Activated T-cell treated with anti-CD3 and anti-CD28 coated beads for 48 hours (primary cell): ENCODE data around the gene SEC62.

ENCODE experiments used
- DNase-seq: peaks from one replicate; pipeline ENCODE4 v3.0.0-alpha.2; 2020; ENCODE audit warnings: low read depth

Gene SEC62

GRCh38 chr3:169966951-169967915 lies 626 bp downstream of the SEC62 start:
- peak; percentile 15 for DNase-seq

DNA sequence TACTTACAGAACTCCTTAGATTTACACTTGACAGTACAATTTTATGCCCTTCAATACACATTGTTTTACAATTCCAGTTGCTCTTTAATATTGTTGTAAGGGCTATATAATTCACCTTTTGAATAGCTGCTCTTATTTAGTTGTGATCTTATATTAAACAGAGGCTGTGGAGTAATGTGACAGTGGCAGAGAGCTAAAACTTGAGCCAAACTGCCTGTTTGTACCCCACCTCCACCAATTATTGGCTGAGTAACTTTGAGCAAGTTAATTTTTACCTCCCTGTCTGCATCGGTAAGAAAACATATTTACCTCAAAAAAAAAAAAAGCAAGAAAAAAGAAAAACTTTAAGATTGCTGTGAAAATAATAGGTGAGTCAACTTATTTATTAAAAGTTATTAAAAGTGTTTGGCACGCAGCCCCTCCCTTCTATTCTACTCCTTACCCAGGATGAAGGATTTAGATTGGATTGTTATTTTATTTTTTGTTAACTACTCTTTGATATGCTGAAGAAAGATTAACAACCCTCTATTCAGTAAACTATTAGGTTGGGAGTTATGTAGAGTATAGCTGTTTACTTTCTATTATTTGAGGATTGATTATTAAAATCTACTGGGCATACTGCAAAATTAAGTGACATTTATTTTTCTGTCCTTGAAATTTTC lies 1.7 kb downstream of the SEC62 start:
- no peak for DNase-seq

DNA sequence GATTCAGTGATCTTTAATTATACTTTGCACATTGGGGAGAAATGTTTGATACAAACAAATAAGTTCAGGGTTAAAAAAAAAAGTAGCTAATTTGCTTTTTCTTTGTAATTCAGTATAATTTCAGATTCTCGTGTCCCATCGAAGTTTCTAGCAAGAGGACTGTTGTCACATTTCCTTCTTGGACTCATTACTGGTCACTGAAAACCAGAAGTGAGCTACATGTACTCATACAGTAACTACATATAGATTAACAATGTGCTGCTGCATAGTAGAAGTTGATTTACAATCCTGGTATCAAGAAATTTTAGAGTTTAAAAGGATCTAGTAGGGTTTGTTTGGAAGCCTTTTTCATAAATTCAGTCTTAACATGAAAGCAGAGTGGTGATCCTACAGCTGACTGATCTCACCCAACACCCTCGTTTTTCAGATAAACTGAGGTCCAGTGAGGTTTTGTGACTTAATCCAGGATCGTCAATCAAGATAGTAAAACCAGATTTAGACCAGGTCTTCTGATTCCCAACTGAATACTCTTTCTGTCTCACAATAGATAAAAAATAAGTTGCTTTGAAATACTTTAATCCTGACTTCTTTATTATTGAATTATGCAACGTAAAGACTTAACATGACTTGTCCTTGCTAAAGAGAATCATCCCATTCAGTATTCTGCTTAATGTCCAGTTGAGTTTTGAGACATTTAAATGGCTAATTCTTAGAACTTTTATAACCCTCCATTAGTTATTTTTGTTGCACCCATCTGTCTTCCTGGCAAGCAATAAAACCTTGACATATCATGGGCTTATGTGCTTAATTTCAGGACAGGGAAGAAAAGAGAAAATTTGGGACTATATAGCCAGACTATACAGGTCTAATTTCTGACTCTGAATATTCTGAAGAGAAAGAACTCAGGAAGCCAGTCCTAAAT lies 2.8 kb downstream of the SEC62 start:
- no peak for DNase-seq

GRCh38 chr3:169970847-169971246 lies 4.2 kb downstream of the SEC62 start:
- DNase-seq = no peak

- no peak for DNase-seq
These were observed 4.9 kb downstream of the SEC62 start for GRCh38 chr3:169971522-169971921.

- DNase-seq = no peak
These were observed 13.4 kb downstream of the SEC62 start for GRCh38 chr3:169980055-169980454.

DNA sequence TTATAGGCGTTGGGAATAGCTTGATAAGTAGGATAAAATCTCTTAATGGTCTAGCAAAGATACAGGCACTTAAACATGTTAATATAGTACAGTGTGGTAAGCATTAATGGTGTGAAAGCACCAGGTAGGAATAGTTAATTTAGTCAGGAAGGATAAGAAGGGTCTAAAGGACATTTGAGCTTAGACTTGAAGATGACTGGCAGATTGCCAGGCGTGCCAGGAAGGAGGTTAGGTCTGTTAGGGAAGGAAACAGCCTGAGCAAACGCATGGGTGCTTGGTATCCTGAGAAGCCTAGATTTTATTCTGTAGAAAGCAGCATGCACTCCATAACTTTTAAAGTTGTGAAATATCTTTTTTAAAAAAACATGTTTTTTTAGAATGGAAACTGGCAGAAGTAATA lies 17.7 kb downstream of the SEC62 start:
- no peak for DNase-seq

DNA sequence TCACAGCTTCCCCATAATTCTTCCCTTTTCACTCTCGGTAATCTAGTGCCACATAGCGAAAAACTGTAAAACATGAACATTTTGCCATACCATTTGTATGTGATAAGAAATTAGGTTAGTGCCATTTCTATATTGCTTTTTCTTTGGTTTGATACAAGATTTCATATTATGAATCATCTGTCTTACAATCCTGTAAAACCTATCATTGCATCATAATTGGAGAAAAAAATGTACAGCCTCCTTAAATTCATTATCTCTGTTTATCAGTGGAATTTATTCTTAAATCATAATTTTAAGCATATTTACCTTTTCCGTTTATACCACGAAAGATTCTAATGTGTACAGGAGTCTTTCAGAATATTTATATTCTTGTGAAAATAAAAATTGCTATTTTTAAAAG lies 23.8 kb downstream of the SEC62 start:
- DNase-seq = no peak

- DNase-seq = no peak
These were observed 25.5 kb downstream of the SEC62 start for GRCh38 chr3:169992156-169992555.

GRCh38 chr3:169992781-169993180 lies 26.2 kb downstream of the SEC62 start:
- no peak for DNase-seq

GRCh38 chr3:169993761-169994160 lies 27.2 kb downstream of the SEC62 start:
- no peak for DNase-seq

DNA sequence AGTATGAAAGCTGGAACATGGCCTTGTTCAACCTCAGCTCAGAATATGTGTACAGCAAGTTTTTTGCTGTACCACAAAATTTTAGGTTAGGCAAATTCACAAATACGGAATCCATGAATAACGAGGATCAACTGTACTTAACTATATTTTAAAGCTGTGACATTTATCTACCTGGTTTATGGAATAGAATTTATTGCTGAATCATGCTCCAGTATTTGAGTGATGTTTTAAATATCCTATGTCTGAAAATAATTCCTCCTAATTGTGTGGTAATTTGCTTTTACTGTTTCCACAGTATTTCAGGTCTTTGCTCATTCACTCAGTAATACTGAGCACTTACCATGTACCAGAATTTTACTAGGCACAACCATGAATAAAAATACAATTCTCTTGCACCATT lies 29.5 kb downstream of the SEC62 start:
- DNase-seq = no peak

- no peak for DNase-seq
These were observed 32.1 kb downstream of the SEC62 start for GRCh38 chr3:169998668-169999131.

GRCh38 chr3:169999433-169999832 lies 32.8 kb downstream of the SEC62 start:
- no peak for DNase-seq

- no peak for DNase-seq
These were observed 33.4 kb downstream of the SEC62 start for GRCh38 chr3:170000051-170000450.

DNA sequence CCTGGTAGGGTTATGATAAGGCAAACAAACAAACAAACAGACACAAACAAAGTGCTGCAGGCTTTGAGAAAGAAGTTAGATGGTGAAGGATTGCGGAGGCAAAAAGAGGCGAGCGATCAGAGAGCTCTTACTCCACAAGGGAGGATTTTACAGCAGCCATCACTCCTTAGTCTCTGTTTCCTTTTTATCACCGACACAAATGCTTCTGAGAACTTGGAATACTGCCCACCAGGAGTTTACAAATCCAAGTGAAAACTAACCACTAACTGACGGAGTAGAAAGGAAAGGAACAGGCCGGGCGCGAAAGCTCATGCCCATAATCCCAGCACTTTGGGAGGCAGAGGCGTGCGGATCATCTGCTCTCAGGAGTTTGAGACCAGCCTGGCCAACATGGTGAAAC lies 35.6 kb downstream of the SEC62 start:
- DNase-seq = no peak

GRCh38 chr3:170002879-170003278 lies 36.3 kb downstream of the SEC62 start:
- DNase-seq = no peak

DNA sequence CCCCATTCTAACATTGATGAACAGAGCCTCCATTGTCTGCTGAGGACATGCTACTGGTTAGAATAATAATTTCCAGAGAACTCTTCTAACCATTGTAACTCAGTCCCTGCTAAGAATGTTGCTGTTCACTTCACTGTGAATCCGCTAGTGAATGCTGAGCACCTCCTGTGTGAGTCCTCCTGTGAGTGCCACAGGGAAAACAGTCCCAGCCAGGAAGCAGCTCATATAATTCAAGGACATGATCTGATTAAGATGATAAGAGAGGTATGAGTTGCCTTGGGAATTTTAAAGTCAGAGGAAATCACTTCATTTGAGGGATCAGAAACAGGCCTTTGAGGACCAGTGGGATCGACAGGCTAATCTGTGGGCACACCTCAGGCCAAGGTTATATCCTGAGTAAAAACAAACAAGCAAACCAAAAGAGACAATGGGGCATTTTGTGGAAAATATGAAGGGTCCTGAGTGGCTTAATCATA lies 37.3 kb downstream of the SEC62 start:
- DNase-seq = no peak

DNA sequence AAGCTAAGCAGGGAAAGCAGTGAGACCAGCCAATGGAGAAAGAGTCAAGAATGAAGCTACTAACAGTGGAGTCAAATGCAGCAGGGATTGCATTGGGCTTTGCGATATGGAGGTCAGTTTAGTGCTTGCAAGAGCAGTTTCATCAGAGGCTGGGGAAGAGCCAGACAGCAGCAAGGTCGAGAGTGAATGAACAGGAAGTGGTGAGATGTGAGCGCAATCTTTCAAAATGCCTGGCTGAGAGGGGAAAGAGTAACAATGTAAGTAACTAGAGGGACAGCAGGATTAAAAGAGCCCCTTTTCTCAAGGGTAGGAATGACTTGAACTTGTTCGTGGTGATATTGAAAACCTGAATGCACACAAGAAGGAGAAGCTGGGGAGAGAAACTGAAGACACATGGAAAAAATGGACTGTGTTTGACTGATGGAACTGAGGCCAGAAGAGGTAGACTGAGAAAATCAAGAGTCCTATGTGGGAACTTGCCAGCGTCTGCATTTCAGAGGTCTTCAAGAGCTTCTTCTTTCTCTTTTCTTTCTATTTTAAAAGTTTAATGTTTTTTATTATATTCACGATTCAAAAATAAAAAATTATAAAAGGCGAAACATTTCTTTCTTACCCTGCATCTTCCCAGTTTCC lies 40.5 kb downstream of the SEC62 start:
- DNase-seq = peak; percentile 17

DNA sequence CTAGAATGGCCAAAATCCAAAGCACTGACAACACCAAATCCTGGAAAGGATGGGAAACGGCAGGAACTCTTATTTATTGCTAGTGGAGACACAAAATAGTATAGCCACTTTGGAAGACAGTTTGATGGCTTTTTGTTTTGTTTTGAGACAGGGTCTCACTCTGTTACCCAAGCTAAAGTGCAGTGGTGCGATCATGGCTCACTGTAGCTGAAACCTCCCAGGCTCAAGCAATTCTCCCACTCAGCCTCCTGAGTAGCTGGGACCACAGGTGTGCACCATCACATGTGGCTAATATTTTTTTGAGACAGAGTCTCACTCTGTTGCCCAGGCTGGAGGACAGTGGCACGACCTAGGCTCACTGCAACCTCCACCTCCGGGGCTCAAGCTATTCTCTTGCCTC lies 43.9 kb downstream of the SEC62 start:
- DNase-seq = no peak

DNA sequence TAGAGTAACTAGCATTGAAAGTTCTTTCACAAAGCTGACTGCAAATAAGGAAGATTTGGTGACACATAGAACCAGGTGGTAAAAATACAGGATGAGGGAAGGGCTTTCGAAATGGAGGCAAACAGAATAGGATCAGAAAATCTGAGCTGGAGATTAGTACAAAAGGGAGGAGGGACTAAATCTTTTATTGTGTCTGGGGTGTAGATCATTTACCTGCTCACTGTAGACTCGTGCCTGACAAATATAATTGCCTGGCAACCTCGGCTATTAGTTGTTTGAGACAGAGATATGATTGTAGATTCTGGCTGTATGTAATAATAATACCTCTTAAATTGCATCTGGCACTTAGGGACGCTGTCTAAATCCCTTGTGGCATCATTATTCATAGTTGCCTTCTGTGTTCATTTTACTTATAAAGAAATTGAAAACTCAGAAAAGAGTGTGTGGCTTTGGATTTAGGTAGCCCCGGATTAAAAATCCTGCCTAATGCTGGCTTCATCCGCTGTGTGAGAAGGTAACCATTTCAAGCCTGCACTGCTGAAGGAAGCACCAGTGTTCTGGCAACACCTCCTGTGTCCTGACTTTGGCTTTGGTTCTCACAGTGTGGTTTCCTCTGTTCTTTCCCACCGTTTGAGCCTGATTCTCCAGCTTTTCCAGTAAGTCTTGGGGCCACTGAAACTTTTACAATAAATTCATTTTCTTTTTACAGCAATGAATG lies 46.2 kb downstream of the SEC62 start:
- no peak for DNase-seq
